SK-N-MC (cell line): Measurements from ENCODE around the gene CELF3.
"Not testable (repeated sequence)": the region's sequence is repeated elsewhere in the genome, so short reads cannot be mapped to it uniquely, and the experiment has no call there.

Source experiments
- DNase-seq: peaks from one replicate; pipeline ENCODE4 v3.0.0-alpha.2; 2011; ENCODE audit warnings: low read depth, low spot score
- H3K27ac ChIP-seq: fragments of 200-600 bp; sonication (generic); 2 replicates; pipeline ENCODE4 v1.5.1; 2016; ENCODE audit warnings: mixed run types
- H3K36me3 ChIP-seq: fragments of 200-600 bp; sonication (generic); 2 replicates; pipeline ENCODE4 v1.6.1; 2017; ENCODE audit warnings: antibody characterized with exemption, low read length, mixed read lengths; ENCODE audit not compliant: insufficient read depth
- H3K4me3 ChIP-seq: fragments of 200-600 bp; sonication (generic); 2 replicates; pipeline ENCODE4 v1.5.1; 2016
- H3K9ac ChIP-seq: fragments of 200-600 bp; sonication (generic); 2 replicates; pipeline ENCODE4 v1.8.0; 2017; ENCODE audit warnings: mixed run types, mixed read lengths; ENCODE audit not compliant: insufficient read length
- H3K9me3 ChIP-seq: fragments of 200-600 bp; sonication (generic); 2 replicates; pipeline ENCODE4 v1.6.1; 2017; ENCODE audit warnings: low read depth, mild to moderate bottlenecking, antibody characterized with exemption, low read length, moderate library complexity, mixed read lengths
- EZH2 ChIP-seq: fragments of 200-600 bp; sonication (generic); IDR thresholded peaks from one replicate; pipeline ENCODE4 v1.6.1; 2017; ENCODE audit warnings: antibody characterized with exemption
- FOXP2 ChIP-seq: optimal IDR thresholded peaks from 2 replicates; pipeline ENCODE3; 2011; ENCODE audit warnings: mild to moderate bottlenecking, moderate library complexity; ENCODE audit not compliant: insufficient read depth; ENCODE audit errors: extremely low read length, control extremely low read depth
- POLR2AphosphoS5 ChIP-seq: IDR thresholded peaks from 2 replicates; pipeline ENCODE4 v1.6.1; 2012; ENCODE audit warnings: mild to moderate bottlenecking, low read depth, low read length, borderline replicate concordance

Gene CELF3

GRCh38 chr1:151693057-151693651 is 23.4 kb downstream of the CELF3 start:
- Histone ChIP-seq H3K9me3 (no peaks in the 10 kb centered on the region), H3K4me3 (no peak overlapping the region), H3K9ac (no peak overlapping the region), H3K27ac (no peak overlapping the region), H3K36me3 (peaks cover 21% of the 10 kb centered on the region)
- DNase-seq = no peak
- TF ChIP-seq EZH2 = no peak
- no peak for TF ChIP-seq FOXP2
- no peak for TF ChIP-seq POLR2AphosphoS5

- no peak overlapping the region for H3K4me3 ChIP-seq
- H3K36me3 ChIP-seq = peaks cover 21% of the 10 kb centered on the region
- no peak overlapping the region for H3K9ac ChIP-seq
- no peaks in the 10 kb centered on the region for H3K9me3 ChIP-seq
- no peak overlapping the region for H3K27ac ChIP-seq
- DNase-seq = no peak
- TF ChIP-seq POLR2AphosphoS5 = no peak
- TF ChIP-seq FOXP2 = no peak
- TF ChIP-seq EZH2 = no peak
Observed at GRCh38 chr1:151692226-151692625, 24.4 kb downstream of the CELF3 start.

GRCh38 chr1:151689494-151689893 is 27.1 kb downstream of the CELF3 start:
- Histone ChIP-seq H3K4me3 (no peak overlapping the region), H3K36me3 (peaks cover 24% of the 10 kb centered on the region), H3K9me3 (no peaks in the 10 kb centered on the region), H3K27ac (no peak overlapping the region), H3K9ac (no peak overlapping the region)
- TF ChIP-seq FOXP2 = no peak
- TF ChIP-seq POLR2AphosphoS5 = no peak
- no peak for TF ChIP-seq EZH2
- no peak for DNase-seq

GRCh38 chr1:151686561-151686960 is 30.0 kb downstream of the CELF3 start:
- Histone ChIP-seq H3K9me3 (no peaks in the 10 kb centered on the region), H3K4me3 (no peak overlapping the region), H3K36me3 (peaks cover 19% of the 10 kb centered on the region), H3K9ac (no peak overlapping the region), H3K27ac (no peak overlapping the region)
- no peak for TF ChIP-seq FOXP2
- no peak for TF ChIP-seq EZH2
- TF ChIP-seq POLR2AphosphoS5 = no peak
- no peak for DNase-seq

GRCh38 chr1:151684128-151684527 is 32.5 kb downstream of the CELF3 start:
- DNase-seq = no peak
- Histone ChIP-seq H3K9me3 (no peaks in the 10 kb centered on the region), H3K27ac (no peak overlapping the region), H3K9ac (no peak overlapping the region), H3K36me3 (peaks cover 20% of the 10 kb centered on the region), H3K4me3 (no peak overlapping the region)
- TF ChIP-seq FOXP2 = no peak
- no peak for TF ChIP-seq POLR2AphosphoS5
- TF ChIP-seq EZH2 = no peak

- not testable (repeated sequence) for DNase-seq, H3K9ac ChIP-seq, H3K9me3 ChIP-seq, H3K4me3 ChIP-seq, H3K27ac ChIP-seq
- H3K36me3 ChIP-seq = peaks cover 25% of the 10 kb centered on the region
Observed at GRCh38 chr1:151682901-151683300, 33.7 kb downstream of the CELF3 start.

- H3K9me3 ChIP-seq = no peaks in the 10 kb centered on the region
- H3K36me3 ChIP-seq = peaks cover 26% of the 10 kb centered on the region
- no peak overlapping the region for H3K27ac ChIP-seq
- H3K4me3 ChIP-seq = no peak overlapping the region
- no peak for DNase-seq
- no peak overlapping the region for H3K9ac ChIP-seq
- TF ChIP-seq EZH2 (no peak), POLR2AphosphoS5 (no peak), FOXP2 (no peak)
Observed at GRCh38 chr1:151681923-151682322, 34.7 kb downstream of the CELF3 start.

GRCh38 chr1:151680826-151681225 is 35.8 kb downstream of the CELF3 start:
- TF ChIP-seq FOXP2 (no peak), EZH2 (no peak), POLR2AphosphoS5 (no peak)
- DNase-seq = no peak
- H3K27ac ChIP-seq = no peak overlapping the region

GRCh38 chr1:151680391-151680790 is 36.2 kb downstream of the CELF3 start:
- no peak for DNase-seq
- peaks cover 17% of the 10 kb centered on the region for H3K36me3 ChIP-seq
- no peak overlapping the region for H3K4me3 ChIP-seq
- no peaks in the 10 kb centered on the region for H3K9me3 ChIP-seq
- no peak for TF ChIP-seq POLR2AphosphoS5
- TF ChIP-seq EZH2 = no peak
- no peak for TF ChIP-seq FOXP2
- H3K27ac ChIP-seq = no peak overlapping the region
- H3K9ac ChIP-seq = no peak overlapping the region

More at GRCh38 chr1:151680826-151681225, 35.8 kb downstream of the CELF3 start:
- Histone ChIP-seq H3K9ac (no peak overlapping the region), H3K9me3 (no peaks in the 10 kb centered on the region), H3K4me3 (no peak overlapping the region), H3K36me3 (peaks cover 18% of the 10 kb centered on the region)
